ENCODE data around the gene CHCHD6.

Gene CHCHD6

GRCh38 chr3:126946405-126946804, 242.4 kb downstream of the CHCHD6 start:
- peak; percentile 47 for DNase-seq

- no peak for DNase-seq
These were observed 243.4 kb downstream of the CHCHD6 start for GRCh38 chr3:126947429-126947828.

- DNase-seq: no peak
These were observed 245.0 kb downstream of the CHCHD6 start for GRCh38 chr3:126948980-126949535.

GRCh38 chr3:126951561-126951960, 247.5 kb downstream of the CHCHD6 start:
- DNase-seq: no peak

- no peak for DNase-seq
These were observed 248.4 kb downstream of the CHCHD6 start for GRCh38 chr3:126952261-126952982.

GRCh38 chr3:126952983-126953660, 249.1 kb downstream of the CHCHD6 start:
- DNase-seq: no peak

- no peak for DNase-seq
These were observed 250.3 kb downstream of the CHCHD6 start for GRCh38 chr3:126954141-126954842.

- DNase-seq: no peak
These were observed 251.2 kb downstream of the CHCHD6 start for GRCh38 chr3:126955004-126955790.

GRCh38 chr3:126956361-126956760, 252.3 kb downstream of the CHCHD6 start:
- DNase-seq: no peak

GRCh38 chr3:126956866-126957650, 253.0 kb downstream of the CHCHD6 start:
- DNase-seq: no peak

- DNase-seq: no peak
These were observed 254.0 kb downstream of the CHCHD6 start for GRCh38 chr3:126957776-126958637.

GRCh38 chr3:126958638-126959085, 254.6 kb downstream of the CHCHD6 start:
- no peak for DNase-seq

- DNase-seq: no peak
These were observed 255.3 kb downstream of the CHCHD6 start for GRCh38 chr3:126959136-126959920.

- peak; percentile 53 for DNase-seq
These were observed 256.0 kb downstream of the CHCHD6 start for GRCh38 chr3:126959921-126960603.

- no peak for DNase-seq
These were observed 256.6 kb downstream of the CHCHD6 start for GRCh38 chr3:126960604-126960995.

- DNase-seq: no peak
These were observed 257.3 kb downstream of the CHCHD6 start for GRCh38 chr3:126961191-126961790.

- DNase-seq: no peak
These were observed 257.9 kb downstream of the CHCHD6 start for GRCh38 chr3:126961791-126962461.

GRCh38 chr3:126962756-126963155, 258.7 kb downstream of the CHCHD6 start:
- no peak for DNase-seq
